ENCODE results near the gene PRUNE2. TPM values are rescaled to one million over a fixed set of nuclear protein-coding genes. Genes with fewer than 3 reads are reported as not detected.
"Not testable (repeated sequence)": the region's sequence is repeated elsewhere in the genome, so short reads cannot be mapped to it uniquely, and the experiment has no call there.

PRUNE2 gene
- total and polyA plus RNA-seq, 5 experiments from 2014 or later: not detected

DNA sequence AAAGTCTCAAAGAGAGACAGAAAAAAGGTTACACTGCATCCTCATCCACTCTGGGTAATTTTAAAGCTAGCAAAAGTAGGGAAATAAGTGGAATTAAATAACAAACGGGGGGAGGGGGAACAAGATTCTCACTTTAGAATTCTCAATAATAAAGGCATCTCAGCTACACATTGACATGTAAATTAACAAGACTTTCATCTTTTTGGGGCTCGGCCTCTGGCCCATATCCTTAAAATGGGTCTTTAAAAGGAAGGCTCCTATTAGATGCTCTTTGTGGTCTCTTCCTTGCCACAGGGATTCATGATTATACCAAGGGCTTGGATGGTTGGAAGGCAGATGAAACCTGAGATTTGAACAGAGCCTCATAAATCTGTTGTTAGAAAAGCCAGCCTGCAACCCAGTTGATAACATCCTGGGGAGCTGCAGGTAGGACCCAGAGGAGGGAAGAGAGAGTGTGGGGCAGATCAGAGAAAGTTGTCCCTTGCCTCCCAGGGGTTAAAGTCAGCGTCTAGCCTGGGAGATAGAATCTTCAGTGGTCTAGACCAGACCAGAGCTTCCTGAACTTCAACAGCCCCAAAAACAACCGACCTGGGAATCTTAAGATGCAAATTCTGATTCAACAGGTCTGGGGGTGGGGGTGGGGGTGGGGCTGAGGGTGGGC is 311.0 kb downstream of the PRUNE2 start:
- DNase-seq (no peak), ATAC-seq (no peak)
- Mint-ChIP-seq H3K36me3 (no peaks in the 10 kb centered on the region), H3K4me3 (no peak overlapping the region), H3K27ac (no peak overlapping the region), H3K4me1 (peaks cover 0 to 11% (median 4%) of the 10 kb centered on the region in 4 donors), H3K27me3 (peaks cover 0 to 13% (median 2%) of the 10 kb centered on the region in 5 donors), H3K9me3 (no peaks in the 10 kb centered on the region)
- POLR2A ChIA-PET: no interaction called here

DNA sequence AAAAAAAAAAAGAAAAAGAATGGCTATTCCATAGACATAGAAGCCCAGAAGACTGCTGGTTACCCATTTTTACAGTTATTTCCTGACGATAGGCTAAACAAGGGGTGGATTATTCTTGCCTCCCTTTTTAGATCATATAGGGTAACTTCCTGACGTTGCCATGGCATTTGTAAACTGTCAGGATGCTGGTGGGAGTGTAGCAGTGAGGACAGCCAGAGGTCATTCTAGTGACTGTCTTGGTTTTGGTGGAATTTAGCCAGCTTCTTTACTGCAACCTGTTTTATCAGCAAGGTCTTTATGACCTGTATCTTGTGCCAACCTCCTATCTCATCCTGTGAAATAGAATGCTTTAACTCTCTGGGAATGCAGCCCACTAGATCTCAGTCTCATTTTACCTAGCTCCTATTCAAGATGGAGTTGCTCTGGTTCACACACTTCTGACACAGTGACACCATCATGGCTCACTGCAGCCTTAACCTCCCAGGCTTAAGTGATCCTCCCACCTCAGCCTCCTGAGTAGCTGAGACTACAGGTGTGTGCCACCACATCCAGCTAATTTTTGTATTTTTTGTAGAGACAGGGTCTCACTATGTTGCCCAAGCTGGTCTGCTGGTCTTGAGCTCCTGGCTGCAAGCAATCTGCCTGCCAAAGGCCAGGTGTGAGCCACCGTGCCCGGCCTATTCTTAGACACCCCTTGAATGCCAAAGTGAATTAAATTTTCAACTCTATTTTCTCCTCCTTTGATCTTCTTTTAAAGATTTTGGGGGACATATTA is 311.8 kb downstream of the PRUNE2 start:
- H3K9me3 Mint-ChIP-seq, ATAC-seq, H3K4me3 Mint-ChIP-seq, H3K36me3 Mint-ChIP-seq, DNase-seq, H3K27ac Mint-ChIP-seq, POLR2A ChIA-PET: not testable (repeated sequence)
- Mint-ChIP-seq H3K4me1 (peaks cover 0 to 11% (median 4%) of the 10 kb centered on the region in 4 donors), H3K27me3 (peaks cover 0 to 13% (median 2%) of the 10 kb centered on the region in 5 donors)

DNA sequence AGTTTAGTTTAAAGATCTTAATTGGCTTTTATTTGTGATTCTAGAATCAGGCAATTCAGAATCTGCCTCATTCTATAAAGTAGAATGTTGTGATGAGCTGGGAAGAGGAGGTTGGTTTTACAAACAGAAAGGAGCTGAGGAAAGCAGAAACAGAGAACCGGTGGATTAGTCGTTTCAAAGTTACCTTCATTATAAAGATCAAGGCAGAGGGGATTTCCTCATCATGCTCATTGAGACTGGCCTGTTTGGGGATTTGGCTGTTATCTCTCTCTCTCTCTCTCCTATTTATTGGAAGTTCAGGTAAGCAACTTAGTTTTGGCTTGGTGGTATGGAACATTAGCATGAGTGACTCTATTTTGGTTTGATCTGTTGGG is 313.0 kb downstream of the PRUNE2 start:
- H3K4me1 Mint-ChIP-seq: peaks cover 0 to 12% (median 4%) of the 10 kb centered on the region in 4 donors
- H3K9me3 Mint-ChIP-seq: no peaks in the 10 kb centered on the region
- H3K27me3 Mint-ChIP-seq: peaks cover 0 to 9% (median 2%) of the 10 kb centered on the region in 5 donors
- ATAC-seq (no peak), DNase-seq (no peak)
- POLR2A ChIA-PET: no interaction called here
- no peak overlapping the region for H3K27ac Mint-ChIP-seq
- H3K36me3 Mint-ChIP-seq: no peaks in the 10 kb centered on the region
- no peak overlapping the region for H3K4me3 Mint-ChIP-seq

DNA sequence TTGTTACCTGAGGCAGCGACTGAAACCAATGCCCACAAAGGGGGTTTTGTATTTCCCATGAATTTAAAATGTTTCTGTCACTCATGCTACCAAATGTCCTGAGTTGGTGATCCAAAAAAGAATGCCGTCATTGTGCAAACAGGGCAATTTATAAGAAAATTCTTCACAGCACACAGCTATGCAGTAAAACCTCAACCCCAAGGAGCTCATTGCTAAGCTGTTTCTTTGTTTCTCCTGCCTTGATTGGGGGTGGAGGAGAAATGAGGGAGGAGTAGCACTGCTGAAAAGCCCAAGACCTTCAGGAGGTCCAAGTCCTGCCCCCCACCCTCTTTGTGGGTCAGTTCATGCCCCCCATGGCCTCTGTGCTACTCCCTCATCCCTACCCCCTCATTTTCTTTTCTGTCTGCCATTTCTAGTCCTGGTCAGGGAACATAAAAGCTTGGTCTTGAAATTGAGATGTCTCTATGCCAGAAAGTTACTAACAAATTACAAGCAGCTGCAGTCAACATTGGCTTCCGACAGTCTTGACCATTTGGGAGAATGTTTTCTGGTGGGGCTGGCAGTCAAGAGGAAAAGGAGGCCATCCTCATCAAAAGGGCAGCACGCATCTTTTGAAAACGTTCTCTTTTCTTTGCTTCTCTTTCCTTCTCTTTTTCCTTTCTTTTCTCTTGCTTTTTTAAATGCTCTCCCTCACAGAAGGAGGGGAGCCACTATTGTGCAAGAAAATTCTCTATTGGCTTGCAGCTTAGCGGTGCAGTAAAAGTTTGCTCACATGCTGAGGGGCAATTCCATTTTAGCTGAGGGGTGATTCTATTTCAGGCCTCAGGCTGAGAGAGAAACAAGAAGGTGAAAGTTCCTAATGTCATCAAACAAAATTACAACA is 313.6 kb downstream of the PRUNE2 start:
- peaks cover 0 to 18% (median 4%) of the 10 kb centered on the region in 4 donors for H3K4me1 Mint-ChIP-seq
- H3K9me3 Mint-ChIP-seq: no peaks in the 10 kb centered on the region
- H3K27ac Mint-ChIP-seq: no peak overlapping the region
- ATAC-seq (no peak), DNase-seq (no peak)
- peaks cover 0 to 7% (median 0%) of the 10 kb centered on the region in 5 donors for H3K27me3 Mint-ChIP-seq
- POLR2A ChIA-PET: no interaction called here
- H3K4me3 Mint-ChIP-seq: no peak overlapping the region
- no peaks in the 10 kb centered on the region for H3K36me3 Mint-ChIP-seq

DNA sequence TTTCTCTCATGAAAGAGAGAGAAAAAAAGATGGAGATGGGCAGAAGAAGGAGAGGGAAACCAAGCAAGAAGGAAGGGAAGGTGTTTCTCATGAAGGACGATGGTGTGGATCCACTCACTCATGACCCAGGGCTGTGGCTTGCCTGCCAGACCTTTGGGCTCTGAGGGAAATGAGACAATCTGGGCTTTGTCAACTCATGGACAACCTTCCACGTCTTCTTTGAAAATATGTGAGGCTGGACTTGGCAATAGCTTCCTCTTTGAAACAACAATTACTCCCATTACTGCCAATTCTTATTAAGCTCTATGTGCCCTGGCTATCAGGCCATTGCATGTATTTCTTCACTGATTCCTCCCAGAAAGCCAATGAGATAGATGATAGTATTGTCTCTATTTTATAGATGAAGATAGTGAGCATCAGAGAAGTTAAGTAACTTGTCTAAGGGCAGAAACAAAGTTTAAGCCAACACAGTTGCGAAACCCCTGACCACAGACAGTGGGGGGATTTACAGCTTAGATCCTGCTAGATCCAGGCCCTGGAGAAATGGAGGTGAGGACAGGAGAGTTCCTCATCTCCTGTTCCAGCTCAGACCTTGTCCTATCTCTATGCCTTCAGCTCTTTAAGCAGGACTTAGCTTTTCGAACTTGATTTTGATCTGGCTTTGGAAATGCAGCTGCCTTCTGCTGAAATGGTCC is 314.5 kb downstream of the PRUNE2 start:
- H3K36me3 Mint-ChIP-seq: no peaks in the 10 kb centered on the region
- H3K4me1 Mint-ChIP-seq: peaks cover 0 to 20% (median 4%) of the 10 kb centered on the region in 4 donors
- H3K9me3 Mint-ChIP-seq: no peaks in the 10 kb centered on the region
- ATAC-seq: no peak
- no peak for DNase-seq
- H3K27me3 Mint-ChIP-seq: peaks cover 0 to 7% (median 0%) of the 10 kb centered on the region in 5 donors
- H3K27ac Mint-ChIP-seq: no peak overlapping the region
- H3K4me3 Mint-ChIP-seq: no peak overlapping the region
- POLR2A ChIA-PET: no interaction called here

DNA sequence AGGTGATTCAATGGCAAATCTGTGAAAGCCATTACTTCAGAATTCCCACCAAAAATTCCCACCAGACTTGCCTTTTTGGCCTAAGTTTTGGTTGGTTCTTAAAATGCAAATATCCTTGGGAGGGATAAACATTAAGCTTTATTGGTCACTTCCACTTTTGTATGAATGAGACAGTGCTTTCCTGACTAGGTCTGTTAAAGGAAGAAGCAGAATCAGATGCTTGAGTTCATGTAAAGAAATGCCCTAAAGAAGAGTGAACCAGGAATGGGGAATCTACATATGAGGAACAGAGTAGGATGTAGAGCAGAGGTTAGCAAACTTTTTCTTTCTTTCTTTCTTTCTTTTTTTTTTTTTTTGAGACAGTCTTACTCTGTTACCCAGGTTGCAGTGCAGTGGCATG is 317.6 kb downstream of the PRUNE2 start:
- Mint-ChIP-seq H3K9me3 (no peaks in the 10 kb centered on the region), H3K36me3 (no peaks in the 10 kb centered on the region), H3K4me1 (peaks cover 0 to 15% (median 4%) of the 10 kb centered on the region in 4 donors), H3K27me3 (peaks cover 0 to 6% (median 0%) of the 10 kb centered on the region in 5 donors), H3K4me3 (no peak overlapping the region), H3K27ac (no peak overlapping the region)
- ATAC-seq (no peak), DNase-seq (no peak)
- POLR2A ChIA-PET: no interaction called here

DNA sequence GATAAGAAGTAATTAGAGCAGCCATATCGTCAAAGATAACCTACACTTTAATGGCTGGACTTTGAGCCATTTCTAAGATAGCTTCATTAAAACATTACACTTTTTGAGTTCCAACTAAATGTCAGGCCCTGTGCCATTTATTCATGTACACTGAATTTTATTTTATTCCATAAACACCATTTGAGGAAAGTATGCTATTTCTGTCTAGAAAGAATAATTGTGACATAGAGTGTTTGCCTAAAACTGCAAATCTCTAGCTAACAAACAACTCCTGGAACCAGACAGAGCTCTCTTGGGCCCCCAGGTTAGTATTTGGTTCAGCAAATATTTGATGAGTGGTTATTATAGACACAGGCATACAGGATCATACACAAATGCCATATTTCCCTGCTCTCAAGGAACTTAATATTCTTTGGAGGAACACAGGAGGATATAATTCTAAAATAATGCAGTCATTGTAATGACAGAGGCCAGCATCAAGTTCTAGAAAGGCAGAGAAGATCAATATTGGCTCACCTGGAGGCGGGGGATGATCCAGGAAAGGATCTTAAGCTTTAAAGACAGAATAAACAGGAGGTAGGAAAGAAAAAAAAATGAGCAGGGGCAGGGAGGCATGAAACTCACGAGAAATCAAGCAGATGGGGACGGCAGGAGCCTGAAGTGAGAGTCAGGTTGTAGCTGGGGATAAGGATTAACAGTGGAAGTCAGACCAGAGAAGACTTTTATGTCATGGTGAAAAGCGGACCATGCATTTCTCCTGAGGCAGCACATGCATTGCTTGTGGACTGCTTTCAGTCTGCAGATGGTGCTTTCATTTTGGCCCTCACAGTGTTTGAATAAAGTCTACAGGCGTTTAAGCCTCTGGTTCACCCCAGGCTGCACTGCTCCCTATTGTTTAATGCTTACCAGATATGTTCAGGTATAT is 319.3 kb downstream of the PRUNE2 start:
- Mint-ChIP-seq H3K4me1 (peaks cover 0 to 9% (median 0%) of the 10 kb centered on the region in 4 donors), H3K4me3 (no peak overlapping the region), H3K27ac (no peak overlapping the region), H3K36me3 (no peaks in the 10 kb centered on the region), H3K9me3 (no peaks in the 10 kb centered on the region), H3K27me3 (peaks cover 0 to 9% (median 4%) of the 10 kb centered on the region in 5 donors)
- POLR2A ChIA-PET: no interaction called here
- no peak for DNase-seq
- ATAC-seq: no peak

DNA sequence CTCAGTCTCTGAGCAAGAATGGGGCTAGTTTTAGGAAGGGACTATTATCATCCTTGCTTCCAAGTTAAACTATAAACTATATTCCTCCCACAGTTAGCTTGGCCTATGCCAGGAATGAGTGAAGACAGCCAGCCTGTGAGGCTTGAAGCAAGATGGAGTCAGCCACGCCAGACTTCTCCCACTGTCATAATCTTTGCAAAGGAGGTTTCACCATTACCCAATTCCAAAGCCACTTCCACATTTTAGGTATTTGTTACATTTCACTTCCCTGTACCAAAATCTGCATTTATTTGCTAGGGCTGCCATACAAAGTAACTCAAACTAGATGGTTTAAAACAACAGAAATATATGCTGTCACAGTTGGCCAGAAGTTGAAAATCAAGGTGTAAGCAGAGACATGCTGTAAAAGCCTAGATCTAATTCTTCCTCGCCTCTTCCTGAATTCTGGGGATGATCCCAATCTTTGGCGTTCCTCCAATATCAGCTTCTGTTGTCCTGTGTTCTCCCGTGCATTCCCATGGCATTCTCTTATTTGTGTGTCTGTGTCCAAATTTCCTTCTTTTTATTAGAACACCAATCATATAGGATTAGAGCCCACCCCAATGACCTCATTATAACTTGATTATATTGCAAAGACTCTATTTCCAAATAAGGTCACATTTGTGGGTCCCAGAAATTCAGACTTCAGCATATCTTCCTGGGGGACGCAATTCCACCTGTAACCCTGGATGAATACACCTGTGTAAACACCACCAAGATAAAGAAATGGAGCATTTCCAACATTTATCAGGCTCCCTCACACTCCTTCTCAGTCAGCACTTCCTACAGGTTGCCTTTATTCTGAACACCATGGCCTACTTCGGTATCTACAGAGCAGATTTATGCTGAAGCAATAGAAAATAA is 320.2 kb downstream of the PRUNE2 start:
- H3K9me3 Mint-ChIP-seq: no peaks in the 10 kb centered on the region
- H3K36me3 Mint-ChIP-seq: no peaks in the 10 kb centered on the region
- peaks cover 0 to 10% (median 4%) of the 10 kb centered on the region in 5 donors for H3K27me3 Mint-ChIP-seq
- peaks cover 0 to 9% (median 0%) of the 10 kb centered on the region in 4 donors for H3K4me1 Mint-ChIP-seq
- POLR2A ChIA-PET: no interaction called here
- no peak for ATAC-seq
- no peak overlapping the region for H3K4me3 Mint-ChIP-seq
- DNase-seq: no peak
- H3K27ac Mint-ChIP-seq: no peak overlapping the region

DNA sequence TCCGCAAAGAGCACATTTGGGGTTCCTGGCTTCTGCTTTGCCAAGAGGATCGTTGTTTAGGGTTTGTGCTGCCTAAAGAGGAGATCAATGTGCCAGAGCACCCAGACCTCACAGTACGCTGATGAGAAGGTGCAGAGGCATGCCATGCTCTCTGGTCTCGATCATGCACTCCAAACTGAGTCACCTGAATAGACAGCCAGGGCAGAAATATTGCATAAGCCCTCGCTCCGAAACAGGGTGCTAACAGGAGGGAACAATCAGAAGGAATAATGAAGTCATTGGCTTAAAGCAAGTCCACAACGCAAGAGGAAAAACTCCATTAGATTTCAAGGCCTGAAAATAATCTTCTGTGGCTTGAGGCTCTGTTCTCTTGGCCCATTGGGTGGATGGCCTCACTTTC is 322.7 kb downstream of the PRUNE2 start:
- no peak for ATAC-seq

DNA sequence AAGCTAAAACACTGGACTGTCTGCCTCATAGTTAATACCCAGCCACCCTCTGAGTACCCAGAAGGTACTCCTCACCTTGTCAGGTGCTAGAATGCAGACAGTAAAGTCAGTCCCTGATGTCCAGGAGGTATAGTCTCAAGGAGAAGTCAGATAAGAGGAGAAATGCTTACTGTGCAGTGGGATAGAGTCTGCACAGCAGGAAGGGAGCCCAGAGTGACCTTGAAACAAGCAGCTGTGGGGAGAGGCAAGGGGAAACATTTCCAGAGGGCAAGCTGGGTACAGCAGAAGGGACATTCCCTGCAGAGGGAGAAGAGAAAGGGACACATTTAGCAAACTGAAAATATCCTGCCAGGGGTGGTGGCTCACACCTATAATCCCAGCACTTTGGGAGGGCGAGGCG is 324.2 kb downstream of the PRUNE2 start:
- H3K4me1 Mint-ChIP-seq: peaks cover 0 to 25% (median 5%) of the 10 kb centered on the region in 4 donors
- H3K27ac Mint-ChIP-seq: no peak overlapping the region
- POLR2A ChIA-PET: no interaction called here
- no peaks in the 10 kb centered on the region for H3K36me3 Mint-ChIP-seq
- DNase-seq (no peak), ATAC-seq (no peak)
- H3K4me3 Mint-ChIP-seq: no peak overlapping the region
- no peaks in the 10 kb centered on the region for H3K9me3 Mint-ChIP-seq
- H3K27me3 Mint-ChIP-seq: peaks cover 0 to 18% (median 8%) of the 10 kb centered on the region in 5 donors

More for the DNA sequence above, 322.7 kb downstream of the PRUNE2 start:
- Mint-ChIP-seq H3K27me3 (peaks cover 0 to 10% (median 7%) of the 10 kb centered on the region in 5 donors), H3K4me1 (peaks cover 0 to 21% (median 0%) of the 10 kb centered on the region in 4 donors), H3K4me3 (no peak overlapping the region), H3K36me3 (no peaks in the 10 kb centered on the region), H3K9me3 (no peaks in the 10 kb centered on the region), H3K27ac (no peak overlapping the region)
- no peak for DNase-seq
- POLR2A ChIA-PET: no interaction called here

DNA sequence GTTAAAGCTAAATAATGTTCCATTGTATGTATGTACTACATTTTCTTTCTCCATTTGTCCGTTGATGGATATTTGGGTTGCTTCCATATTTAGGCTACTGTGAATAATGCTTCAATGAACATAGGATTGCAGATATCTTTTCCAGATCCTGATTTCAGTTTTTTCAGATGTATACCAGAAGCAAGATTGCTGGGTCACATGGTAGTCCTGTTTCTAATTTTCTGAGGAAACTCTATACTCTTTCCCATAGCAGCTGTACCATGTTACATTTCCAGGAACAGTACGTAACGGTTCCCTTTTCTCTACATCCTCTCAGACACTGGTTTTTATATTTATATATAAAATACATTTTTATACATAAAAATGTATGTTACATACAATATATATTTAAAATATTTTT is 325.1 kb downstream of the PRUNE2 start:
- ATAC-seq: no peak
- H3K27me3 Mint-ChIP-seq: peaks cover 0 to 24% (median 11%) of the 10 kb centered on the region in 5 donors
- no peak overlapping the region for H3K27ac Mint-ChIP-seq
- DNase-seq: no peak
- H3K4me3 Mint-ChIP-seq: no peak overlapping the region
- no peaks in the 10 kb centered on the region for H3K36me3 Mint-ChIP-seq
- H3K9me3 Mint-ChIP-seq: peaks cover 0 to 5% (median 0%) of the 10 kb centered on the region in 9 donors
- peaks cover 0 to 33% (median 11%) of the 10 kb centered on the region in 4 donors for H3K4me1 Mint-ChIP-seq
- POLR2A ChIA-PET: no interaction called here

Data from naive thymus-derived CD8-positive, alpha-beta T cell (primary cell).